Astrocyte of the cerebellum (primary cell): ENCODE measurements around the gene FCRL5.

Experiments
- DNase-seq: peaks from one replicate; pipeline ENCODE4 v3.0.0-alpha.2; 2011; ENCODE audit warnings: low read depth
- H3K4me3 ChIP-seq: 2 replicates; pipeline ENCODE4 v1.5.1; 2011; ENCODE audit warnings: mild to moderate bottlenecking, low read depth, low read length, moderate library complexity
- CTCF ChIP-seq: IDR thresholded peaks from 2 replicates; pipeline ENCODE4 v1.5.1; 2012; ENCODE audit warnings: low read length, low read depth, moderate library complexity, mild to moderate bottlenecking; ENCODE audit errors: missing control alignments
- in situ Hi-C: cut with HindIII; loops from 2 replicates; pipeline ENCODE4 v1.10.0; 2017; ENCODE audit warnings: low sequenced_read_pairs

Gene FCRL5

GRCh38 chr1:157584503-157584902 lies 32.2 kb upstream of the FCRL5 start:
- no peak overlapping the region for H3K4me3 ChIP-seq
- no peak for TF ChIP-seq CTCF

GRCh38 chr1:157580828-157581210 lies 28.5 kb upstream of the FCRL5 start:
- no peak for TF ChIP-seq CTCF
- no peak overlapping the region for H3K4me3 ChIP-seq
- in situ Hi-C loops, result no loop called here
- DNase-seq, result no peak

More at GRCh38 chr1:157584503-157584902, 32.2 kb upstream of the FCRL5 start:
- DNase-seq, result no peak
- in situ Hi-C loops, result no loop called here

- TF ChIP-seq CTCF, result peak; percentile 75
- peak; percentile 49 for DNase-seq
- no peak overlapping the region for H3K4me3 ChIP-seq
- in situ Hi-C loops, result no loop called here
Observed at GRCh38 chr1:157580179-157580827, 28.0 kb upstream of the FCRL5 start.

- in situ Hi-C loops, result no loop called here
- H3K4me3 ChIP-seq, result no peak overlapping the region
- DNase-seq, result no peak
- TF ChIP-seq CTCF, result no peak
Observed at GRCh38 chr1:157577420-157577819, 25.1 kb upstream of the FCRL5 start.

GRCh38 chr1:157575744-157576143 lies 23.4 kb upstream of the FCRL5 start:
- no peak for DNase-seq
- H3K4me3 ChIP-seq, result no peak overlapping the region
- no peak for TF ChIP-seq CTCF
- in situ Hi-C loops, result no loop called here

GRCh38 chr1:157574836-157575235 lies 22.5 kb upstream of the FCRL5 start:
- in situ Hi-C loops, result no loop called here
- no peak for TF ChIP-seq CTCF

More at GRCh38 chr1:157574836-157575235, 22.5 kb upstream of the FCRL5 start:
- DNase-seq, result no peak
- H3K4me3 ChIP-seq, result no peak overlapping the region
